HG02885 (cell line): Measurements from ENCODE around the gene SRC.

Source experiments
- ATAC-seq: cut with Tn5 transposase; IDR thresholded peaks from one replicate; pipeline ENCODE4 v1.9.1; 2021; ENCODE audit warnings: mild to moderate bottlenecking; ENCODE audit not compliant: unreplicated experiment, poor library complexity

Gene SRC

DNA sequence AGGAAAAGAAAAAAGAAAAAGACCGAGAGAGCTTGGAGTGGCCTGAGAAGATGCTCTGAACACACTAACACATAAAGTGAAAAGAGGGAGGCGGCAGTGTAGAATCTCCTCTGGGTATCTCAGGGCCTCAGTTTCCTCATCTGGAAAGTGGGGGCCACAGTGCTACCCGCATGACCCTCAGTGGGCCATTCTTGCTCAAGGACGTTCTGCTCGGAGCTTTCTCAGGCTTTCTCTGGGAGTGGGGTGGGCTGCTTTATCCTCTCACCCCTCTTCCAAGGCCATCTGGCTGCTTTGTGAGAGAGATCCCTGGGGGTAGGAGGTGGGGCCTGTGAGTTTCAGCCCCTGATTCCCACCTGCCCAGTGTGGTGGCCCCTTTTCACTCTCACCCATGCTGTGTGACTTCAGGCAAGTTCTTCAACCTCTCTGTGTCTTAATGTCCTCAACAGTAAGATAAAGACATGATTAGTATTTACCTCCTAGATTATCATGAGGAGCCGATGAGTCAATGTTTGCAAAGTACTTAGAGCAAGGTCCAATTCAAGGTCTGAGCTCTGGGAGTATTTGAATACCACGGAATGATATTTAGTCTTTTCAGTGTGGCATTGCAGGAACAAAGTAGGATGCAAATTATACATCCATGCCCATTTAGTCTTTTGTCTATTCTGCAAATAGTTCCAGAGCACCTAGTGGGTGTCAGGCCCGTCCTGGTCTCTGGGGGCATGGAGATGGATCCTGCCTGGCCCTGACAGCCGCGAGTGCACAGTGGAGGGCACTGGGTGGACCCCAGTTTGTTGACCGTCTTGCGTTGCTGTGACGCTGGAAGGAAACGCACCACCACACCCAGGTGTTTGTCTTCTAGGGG, 34.3 kb downstream of the SRC start:
- ATAC-seq, result no peak

DNA sequence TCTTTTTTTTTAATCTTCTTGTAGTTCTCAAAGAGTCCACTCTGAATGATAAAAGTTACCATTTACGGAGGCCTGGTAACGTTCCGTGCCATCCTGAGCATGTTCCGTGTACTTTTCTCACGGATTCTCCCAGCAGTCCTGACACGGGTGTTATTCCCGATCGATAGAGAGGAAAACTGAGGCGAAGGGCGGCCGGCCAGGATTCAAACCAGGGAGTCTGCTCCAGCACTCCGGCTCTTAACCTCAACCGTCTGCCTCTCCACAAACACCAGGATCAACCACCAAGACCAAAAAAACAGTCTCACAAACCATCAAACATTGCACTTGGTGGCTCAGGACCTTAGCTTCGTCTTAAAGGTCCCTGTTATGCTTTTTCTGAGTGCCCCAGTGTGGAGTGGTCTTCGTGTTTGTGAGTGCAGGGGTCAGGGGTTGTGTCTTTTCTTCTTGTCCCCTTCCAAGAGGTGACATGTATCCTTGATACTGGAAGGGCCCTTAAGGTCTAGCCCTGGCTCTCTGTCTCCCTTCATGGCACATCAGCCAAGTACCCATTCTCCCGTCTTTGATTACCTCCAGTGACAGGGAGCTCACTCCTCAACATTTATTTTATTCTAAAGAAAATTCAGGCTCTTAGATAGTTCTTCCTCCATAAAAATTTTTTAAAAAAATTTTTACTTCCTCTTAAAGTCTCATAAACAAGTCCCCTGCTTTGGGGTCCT, 35.1 kb downstream of the SRC start:
- no peak for ATAC-seq

DNA sequence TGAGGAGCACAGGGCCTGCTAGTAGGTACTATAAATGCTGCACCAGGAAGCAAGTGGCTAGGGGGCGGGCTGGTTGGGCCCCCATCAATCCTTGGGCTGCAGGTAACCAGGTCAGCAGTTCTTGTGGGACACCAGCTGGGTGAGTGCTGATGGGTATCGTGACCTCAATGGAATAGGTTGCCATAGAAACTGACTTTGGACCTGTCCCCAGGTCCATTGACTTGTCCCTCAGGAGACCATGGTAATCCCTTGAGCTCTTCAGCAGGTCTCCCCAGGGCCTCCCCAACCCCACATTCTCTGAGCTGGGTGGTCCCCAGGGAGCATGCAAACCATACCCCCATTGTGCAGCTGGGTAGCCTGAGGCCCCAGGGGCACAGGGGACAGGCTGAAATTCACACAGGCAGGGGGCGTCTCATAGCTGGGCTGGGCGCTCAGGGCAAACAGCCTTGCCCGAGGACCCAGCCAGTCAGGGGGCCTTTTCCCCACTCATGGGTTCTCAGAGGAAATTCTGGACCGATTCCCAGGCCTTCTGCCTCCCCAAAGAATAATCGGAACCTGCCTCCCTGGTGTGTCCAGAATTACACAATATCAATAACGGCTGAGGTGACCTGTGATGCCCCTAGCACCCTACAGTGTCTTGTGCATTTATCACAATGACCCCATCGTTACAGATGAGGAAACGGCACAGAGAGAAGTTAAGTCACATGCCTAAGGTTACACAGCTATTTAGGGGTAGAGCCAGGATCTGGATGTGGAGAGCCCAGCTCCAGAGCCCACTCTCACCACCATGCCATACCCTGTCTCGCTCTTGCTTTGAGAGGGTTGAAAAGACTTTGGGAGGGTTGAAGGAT, 35.9 kb downstream of the SRC start:
- no peak for ATAC-seq

DNA sequence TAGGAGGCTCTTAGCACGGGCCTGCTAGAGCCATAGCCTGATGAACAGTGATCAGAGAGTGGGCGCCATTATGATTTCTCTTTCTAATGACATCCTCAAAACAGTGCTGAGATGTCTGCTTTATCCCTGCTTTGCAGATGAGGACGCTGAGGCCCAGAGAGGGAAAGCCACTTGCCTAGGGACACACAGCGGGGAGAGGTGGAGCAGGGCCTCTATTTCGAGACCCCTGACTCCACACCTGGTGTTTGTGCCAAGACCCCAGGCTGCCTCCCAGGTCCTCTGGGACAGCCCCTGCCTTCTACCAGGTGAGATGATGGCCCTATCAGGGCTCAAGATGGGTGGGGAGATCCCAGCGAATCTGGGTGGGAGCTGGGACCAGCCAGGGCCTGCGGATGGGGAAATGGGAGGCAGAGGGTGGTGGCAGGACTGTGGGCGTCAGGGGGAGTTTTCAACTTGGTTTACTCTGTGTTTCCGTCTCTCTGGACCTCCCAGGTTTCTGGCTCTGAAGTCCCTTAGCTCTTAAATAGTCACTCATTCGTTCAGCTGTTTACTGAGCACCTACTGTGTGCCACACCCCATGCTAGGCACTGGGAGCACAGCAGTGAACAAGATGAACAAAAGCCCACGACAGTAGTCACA, 36.7 kb downstream of the SRC start:
- no peak for ATAC-seq

DNA sequence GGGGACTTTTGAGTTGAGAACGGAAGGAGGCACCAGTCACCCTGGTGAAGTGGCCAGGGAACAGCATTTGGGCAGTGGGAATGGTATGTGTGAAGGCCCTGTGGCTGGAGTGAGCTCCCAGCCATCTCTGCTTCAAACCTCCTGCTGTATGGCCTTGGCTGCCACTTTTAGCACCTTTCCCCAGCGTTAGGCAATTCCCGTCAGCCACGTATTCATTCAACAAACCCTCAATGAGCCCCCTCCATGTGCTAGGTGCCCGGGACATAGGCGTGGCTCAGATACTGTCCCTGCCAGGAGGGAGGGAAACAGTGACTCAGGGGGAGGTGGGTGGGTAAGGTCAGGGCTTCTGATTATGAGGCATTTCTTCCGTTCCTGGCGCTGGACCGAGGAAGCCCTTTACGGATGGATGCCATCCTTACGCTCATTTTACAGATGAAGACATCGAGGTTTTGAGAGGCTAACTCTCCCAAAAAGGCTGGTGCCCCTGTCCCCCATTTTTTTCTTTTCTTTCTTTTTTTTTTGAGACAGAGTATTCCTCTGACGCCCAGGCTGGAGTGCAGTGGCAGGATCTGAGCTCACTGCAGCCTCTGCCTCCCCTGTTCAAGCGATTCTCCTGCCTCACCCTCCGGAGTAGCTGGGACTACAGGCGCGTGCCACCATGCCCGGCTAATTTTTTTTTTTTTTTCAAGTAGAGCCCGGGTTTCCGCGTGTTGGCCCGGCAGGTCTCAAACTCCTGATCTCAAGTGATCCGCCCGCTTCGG, 37.5 kb downstream of the SRC start:
- no peak for ATAC-seq

DNA sequence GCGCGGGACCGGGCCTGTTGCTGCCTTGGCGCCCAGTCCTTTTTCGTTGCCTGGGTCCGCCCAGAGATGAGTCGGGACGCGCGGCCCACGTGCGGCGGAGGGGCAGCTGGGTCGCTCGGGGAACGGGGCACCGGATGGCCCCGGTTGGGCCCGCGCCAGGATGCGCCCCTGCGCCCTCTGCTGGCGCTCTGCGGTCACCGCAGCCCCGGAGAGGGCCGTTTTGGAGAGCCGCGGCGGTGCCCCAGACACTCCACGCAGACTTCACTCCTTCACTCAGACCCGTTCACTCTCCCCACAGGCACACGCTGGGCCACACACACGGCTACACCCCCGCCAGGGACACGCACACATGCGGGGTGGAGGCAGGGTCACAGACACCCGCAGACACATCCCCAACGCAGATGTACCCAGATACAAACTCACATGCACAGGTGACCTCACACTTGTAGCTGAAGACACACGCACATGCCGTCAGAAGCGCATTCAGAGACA, 38.8 kb downstream of the SRC start:
- peak; percentile 81 for ATAC-seq

DNA sequence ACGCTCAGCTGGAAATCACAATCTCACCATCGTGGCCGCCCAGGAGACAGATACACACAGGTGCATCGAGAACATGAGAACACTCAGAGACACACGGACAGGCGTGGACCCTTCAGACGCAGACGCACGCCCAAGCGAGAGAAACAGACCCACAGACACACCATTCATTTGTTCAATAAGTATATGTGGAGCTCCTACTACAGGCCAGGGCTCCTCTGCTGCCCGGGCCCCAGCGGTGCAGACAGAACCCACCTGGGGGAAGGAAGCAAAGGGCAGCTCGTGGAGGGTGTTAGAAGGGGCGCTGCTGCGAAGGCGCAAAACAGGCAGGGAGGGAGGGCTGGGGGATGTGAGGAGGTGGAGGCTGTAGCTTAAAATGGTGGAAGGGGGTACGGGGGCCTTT, 39.2 kb downstream of the SRC start:
- ATAC-seq, result no peak

DNA sequence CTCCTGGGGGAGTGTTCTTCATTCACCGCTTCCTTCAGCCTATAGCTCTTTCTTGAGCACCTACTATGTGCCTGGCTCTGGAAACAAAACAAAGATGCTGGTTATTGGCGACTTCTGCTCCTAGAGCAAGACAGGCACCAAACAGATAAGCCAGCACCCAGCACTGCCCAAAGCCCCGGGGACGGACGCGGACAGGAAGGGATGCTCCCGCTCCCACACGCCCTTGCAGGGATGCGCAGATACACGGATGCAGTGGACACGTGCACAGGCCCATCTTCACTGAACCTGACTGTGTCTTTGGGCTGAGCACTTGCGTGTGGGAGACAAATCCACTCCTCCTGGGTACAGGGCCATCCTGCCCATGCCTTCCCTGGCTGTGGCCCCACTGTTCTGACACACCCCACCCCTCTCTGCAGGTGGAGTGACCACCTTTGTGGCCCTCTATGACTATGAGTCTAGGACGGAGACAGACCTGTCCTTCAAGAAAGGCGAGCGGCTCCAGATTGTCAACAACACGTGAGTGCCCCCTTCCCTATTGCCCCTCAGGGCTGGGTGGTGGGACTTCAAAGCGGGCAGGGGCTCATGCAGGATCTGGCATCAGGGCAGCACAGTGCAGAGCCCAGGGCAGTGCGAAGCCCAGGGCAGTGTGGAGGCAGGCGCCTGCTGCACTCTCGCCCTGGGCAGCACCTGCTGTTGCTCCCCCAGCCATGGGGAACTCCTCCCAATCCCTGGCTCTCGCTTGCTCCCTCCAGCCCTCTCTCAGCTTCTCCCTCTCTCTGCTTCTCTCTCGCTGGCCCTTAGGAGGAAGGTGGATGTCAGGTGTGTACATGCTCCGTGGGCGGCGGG, 39.9 kb downstream of the SRC start:
- no peak for ATAC-seq

DNA sequence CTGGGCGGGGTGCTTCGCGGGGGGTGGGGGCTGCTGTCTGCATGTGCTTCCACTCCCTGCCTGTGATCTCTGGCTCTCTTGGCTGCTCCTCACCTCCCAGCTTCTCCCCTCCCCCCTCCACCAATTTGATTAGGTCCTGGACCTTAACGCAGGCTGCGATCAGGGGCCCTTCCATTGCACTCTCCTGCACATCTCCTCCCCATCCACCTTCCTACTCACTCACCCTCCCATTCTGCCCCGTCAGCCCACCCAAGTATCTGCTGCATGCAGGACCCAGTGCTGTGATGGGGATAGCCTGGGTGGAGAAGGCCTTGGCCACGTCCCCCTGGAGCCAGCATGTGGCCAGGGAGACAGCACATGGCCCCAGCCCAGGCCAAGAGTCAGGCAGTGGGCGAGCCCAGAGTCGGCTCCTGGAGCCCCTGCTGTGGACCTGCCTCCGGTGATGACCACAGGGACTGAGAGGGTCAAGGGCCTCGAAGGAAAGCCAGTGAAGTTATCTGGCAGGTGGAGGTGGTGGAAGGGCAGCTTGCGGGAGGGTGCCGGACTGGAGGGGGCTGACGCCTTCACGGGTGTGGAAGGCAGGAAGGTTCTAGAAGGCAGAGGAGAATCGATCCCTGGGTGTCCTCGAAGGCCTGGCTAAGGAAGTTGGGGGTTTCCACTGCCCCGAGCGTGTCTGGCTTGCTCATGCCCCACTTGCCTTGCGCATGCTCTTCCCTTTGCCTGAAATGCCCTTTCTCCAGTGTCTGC, 40.7 kb downstream of the SRC start:
- ATAC-seq, result no peak

DNA sequence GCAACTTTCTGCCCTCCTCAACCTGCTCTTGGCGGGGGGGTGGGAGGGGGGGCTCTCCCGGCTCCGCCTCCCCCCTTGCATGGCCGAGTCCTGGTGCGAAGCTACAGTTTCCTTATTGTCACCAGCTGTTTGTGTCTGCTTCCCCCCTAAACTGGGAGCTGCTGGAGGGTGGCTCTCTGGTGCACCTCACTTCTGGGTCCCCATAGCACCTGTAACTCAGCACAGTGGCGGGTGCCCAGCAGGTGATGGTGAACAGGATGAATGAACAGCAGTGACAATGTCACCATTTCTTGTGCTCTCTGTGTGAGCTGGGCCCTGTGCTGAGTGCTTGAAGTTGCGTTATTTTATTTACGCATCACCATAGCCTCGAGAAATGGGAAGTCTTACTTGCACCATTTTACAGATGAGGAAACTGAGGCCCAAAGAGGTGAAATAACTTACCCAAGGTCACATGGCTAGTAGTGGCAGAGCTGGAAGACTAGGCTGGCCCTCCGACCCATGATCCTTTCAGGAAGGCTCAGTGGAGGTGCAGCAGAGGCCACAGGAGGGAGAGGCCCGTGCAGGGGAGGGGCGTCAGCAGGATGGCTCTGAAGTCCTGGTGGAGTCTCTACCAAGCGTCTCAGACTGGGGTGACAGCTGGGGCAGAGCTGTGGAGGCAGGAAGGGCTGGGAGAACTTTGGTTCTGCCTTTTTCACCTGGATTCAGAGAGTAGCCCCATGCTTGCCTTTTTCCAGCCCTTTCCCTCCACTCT, 41.8 kb downstream of the SRC start:
- no peak for ATAC-seq

DNA sequence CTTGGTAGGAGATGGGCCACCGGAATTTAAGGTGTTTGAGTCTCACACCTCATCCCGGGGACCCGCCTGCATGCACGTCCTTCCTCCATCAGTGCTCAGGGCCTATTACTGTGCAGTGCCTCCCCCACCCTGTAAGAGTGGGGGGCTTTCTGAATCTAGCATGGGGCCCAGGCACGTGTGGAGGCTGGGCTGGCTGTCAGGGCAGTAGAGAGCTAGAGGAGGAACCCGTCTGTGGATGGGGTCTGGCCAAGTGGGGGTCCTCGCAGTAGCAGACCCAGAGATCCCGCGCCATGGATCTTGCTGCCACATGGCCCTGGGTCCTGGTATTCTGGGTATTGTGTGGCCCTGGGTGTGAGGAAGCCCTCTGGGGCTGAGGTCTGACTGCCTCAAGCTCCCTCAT, 42.9 kb downstream of the SRC start:
- ATAC-seq, result no peak

DNA sequence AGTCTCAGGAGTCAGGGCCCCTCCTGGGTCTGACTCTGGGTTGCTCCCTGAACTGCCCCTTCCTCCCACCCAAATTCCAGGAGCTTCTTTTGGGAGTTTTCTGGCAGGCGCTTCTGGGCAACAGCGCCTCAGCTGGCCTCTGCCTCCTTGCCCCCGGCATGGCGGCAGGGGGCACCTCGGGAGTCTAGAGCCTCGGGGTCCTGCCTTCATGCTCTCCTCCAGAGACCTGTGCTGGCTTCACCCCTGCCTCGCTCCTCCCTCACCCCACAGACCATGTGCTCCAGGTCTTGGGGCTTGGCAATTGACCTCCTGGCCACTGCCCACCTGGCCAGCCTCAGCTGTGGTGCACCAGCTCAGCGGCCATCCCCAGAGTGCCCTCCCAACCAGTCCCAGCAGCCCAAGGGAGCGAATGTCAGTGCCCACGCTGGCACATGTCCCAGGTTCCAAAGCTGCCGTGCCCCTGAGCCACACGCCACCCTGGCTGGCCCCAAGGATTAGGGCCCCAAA, 43.4 kb downstream of the SRC start:
- ATAC-seq, result no peak

DNA sequence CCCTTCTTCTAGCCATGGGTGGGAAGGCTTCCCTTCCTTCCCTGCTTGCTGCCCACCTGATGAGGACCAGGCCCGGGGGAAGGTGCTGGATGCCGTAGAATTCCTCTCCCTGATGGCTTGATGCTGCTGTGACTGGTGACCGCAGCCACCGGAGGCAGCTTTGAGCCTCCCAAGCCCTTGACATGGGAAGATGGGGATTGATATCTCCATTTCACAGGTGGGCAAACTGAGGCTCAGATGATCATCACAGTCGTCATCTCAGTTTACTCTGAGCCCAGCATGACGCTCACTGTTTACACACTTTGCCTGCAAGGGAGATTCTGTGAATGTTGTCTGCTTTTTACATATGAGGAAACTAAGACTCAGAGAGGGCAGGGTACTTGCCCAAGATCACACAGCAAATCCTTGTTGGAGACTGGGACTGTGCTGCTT, 43.9 kb downstream of the SRC start:
- no peak for ATAC-seq

DNA sequence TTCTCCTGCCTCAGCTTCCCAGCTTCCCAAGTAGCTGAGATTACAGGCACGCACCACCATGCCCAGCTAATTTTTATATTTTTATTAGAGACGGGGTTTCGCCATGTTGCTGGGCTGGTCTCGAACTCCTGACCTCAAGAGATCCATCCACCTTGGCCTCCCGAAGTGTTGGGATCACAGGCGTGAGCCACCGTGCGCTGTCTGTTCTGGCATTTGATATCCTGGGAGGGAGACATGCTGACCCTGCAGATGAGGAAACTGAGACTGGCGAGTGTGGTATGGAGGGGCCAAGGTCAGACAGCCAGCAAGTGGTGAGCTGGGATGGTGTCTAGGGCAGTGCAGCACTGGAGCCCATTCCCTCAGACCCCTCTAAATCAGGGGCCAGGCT, 44.6 kb downstream of the SRC start:
- no peak for ATAC-seq

DNA sequence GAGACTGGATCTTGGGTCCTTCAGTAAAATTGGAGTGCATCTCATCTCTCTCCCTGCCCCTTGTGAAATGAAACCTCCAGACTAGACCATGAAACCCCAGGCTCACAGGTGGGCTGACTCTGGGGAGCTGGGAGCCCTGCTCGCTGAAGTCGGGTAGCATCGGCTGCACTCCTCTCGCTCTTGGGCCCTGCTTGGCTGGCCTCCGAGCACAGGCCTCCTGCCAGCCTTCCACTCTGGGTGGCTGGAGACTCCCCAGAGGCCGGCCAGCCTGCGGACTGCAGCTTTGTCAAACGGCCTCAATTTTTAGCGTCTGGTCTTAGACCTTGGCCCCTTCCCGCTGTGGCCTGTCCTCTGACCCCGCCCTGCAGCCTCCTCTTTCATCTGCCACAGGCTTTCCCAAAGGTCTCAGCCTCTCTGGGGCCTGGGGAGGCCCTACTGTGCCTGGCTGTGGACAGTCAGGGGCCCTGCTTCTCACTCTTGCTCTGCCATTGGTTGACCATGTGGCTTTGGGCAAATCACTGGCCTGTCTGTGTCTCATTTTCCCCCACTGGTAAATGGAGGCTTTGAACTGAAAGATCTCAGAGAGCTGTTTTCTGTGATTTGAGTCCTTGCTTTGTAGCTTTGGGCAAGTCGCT, 45.1 kb downstream of the SRC start:
- no peak for ATAC-seq

DNA sequence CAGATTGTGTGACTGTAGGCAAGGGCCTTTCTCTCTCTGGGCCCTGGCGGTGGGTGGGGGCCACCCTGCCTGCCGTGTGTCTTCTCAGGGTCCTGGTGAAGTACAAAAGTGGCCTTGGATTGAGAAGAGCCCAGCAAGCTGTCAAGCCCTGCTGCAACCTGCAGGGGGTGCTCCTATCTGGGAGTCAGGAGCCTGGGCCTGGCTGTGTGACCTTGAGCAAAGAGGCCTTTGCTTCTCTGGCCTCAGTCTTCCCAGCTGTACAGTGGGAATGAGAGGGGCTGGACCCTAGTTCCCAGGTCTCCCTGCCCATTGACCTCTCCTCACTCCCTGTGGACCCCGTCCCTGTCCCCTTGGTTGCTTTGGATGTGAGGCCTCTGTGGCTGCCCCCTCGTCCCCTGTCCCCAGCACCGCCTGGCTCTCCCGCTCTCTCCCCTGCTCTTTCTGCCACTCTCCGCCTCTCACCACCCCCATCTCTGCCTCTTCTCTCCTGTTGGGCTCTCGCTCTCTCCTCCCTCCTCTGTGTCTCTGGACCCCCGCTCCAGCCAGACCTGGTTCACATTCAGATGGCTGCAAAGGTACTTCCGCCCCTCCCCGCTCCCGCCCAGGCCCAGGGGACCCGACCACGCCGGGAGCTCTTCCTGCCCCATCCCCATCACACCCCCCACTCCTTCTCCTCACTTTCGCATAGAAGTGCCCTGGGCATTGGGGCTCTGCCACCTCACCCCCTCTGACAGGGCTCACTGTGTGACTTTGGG, 46.7 kb downstream of the SRC start:
- ATAC-seq, result no peak
